ENCODE measurements around the gene PARP9. TPM values are rescaled to one million over a fixed set of nuclear protein-coding genes. Genes with fewer than 3 reads are reported as not detected.

The PARP9 gene
- total RNA-seq, 4 donors from 2014 or later = 24.2 to 35.8 (median 29.1) TPM

DNA sequence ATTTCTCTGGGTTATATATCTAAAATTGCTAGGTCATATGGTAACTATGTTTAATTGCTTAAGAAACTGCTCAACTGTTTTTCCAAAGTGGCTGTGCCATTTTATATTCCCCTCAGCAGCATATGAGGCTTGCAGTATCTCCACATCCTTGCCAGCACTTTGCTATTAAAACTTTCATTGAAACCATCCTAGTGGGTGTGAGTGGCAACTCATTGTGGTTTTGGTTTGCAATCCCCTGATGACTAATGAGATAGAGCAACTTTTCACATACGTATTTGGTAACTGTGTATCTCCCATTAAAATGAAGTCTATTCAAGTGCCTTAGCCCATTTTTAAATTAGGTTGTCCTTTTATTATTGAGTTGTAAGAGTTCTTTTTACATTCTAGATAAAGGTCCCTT lies 66.7 kb downstream of the PARP9 start:
- H3K4me1 ChIP-seq = peaks cover 0 to 20% (median 2%) of the 10 kb centered on the region in 4 donors
- H3K4me3 ChIP-seq = no peak overlapping the region
- no peaks in the 10 kb centered on the region for H3K9me3 ChIP-seq
- in situ Hi-C loops (cut with MboI; ENCODE audit: low pct_ligation_motif_present in 1 of 4, low pct_unique_long_range_greater_than_20kb in 1 of 4, low sequenced_read_pairs in 3 of 4) (no loop called here), intact Hi-C loops (cut with DNase I; ENCODE audit: low total_unique reads) (no loop called here)
- H3K36me3 ChIP-seq = peaks cover 0 to 22% (median 11%) of the 10 kb centered on the region in 4 donors
- H3K27ac ChIP-seq = no peak overlapping the region
- no peaks in the 10 kb centered on the region for H3K27me3 ChIP-seq
- TF ChIP-seq CTCF (IDR thresholded peaks at IDR 0.05) = no peak
- TF ChIP-seq EP300 (IDR thresholded peaks at IDR 0.05; ENCODE audit: low read depth) = no peak
- no peak for TF ChIP-seq POLR2A (IDR thresholded peaks at IDR 0.05)
- TF ChIP-seq POLR2AphosphoS5 (IDR thresholded peaks at IDR 0.05) = no peak
- no peak for DNase-seq
- WGBS, 2 donors (ENCODE audit: low coverage in 1 of 2) = 55 to 57% methylated on average over 1 of the region's 1 CpG

DNA sequence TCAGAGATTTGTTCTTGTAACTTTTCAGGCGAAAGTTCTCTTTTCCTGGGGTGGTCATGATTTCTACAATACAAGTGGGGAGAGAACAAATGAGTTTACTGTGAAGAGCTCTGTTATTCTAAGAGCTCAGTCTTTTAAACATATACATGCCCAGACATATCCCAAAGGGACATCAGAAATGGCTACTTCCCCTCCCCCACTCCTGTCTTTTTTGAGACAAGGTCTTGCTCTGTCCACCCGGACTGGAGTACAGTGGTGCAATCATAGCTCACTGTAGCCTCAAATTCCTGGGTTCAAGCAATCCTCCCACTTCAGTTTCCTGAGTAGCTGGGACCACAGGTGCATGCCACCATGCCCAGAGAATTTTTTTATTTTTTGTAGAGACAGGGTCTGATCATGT lies 67.6 kb downstream of the PARP9 start:
- intact Hi-C loops (cut with DNase I; ENCODE audit: low total_unique reads) = no loop called here
- in situ Hi-C loops (cut with MboI; ENCODE audit: low pct_ligation_motif_present in 1 of 4, low pct_unique_long_range_greater_than_20kb in 1 of 4, low sequenced_read_pairs in 3 of 4) = no loop called here
- 92 to 100% methylated on average over 1 to 2 of the region's 2 CpGs for WGBS, 2 donors (ENCODE audit: low coverage in 1 of 2)
- H3K4me1 ChIP-seq = peaks cover 0 to 11% (median under 1%) of the 10 kb centered on the region in 4 donors
- H3K9me3 ChIP-seq = no peaks in the 10 kb centered on the region
- no peak for DNase-seq
- no peaks in the 10 kb centered on the region for H3K27me3 ChIP-seq
- H3K36me3 ChIP-seq = peaks cover 0 to 22% (median 11%) of the 10 kb centered on the region in 4 donors
- TF ChIP-seq EP300 (IDR thresholded peaks at IDR 0.05; ENCODE audit: low read depth) (no peak), POLR2AphosphoS5 (IDR thresholded peaks at IDR 0.05) (no peak), POLR2A (IDR thresholded peaks at IDR 0.05) (no peak), CTCF (IDR thresholded peaks at IDR 0.05) (no peak)
- H3K27ac ChIP-seq = no peak overlapping the region
- H3K4me3 ChIP-seq = no peak overlapping the region

DNA sequence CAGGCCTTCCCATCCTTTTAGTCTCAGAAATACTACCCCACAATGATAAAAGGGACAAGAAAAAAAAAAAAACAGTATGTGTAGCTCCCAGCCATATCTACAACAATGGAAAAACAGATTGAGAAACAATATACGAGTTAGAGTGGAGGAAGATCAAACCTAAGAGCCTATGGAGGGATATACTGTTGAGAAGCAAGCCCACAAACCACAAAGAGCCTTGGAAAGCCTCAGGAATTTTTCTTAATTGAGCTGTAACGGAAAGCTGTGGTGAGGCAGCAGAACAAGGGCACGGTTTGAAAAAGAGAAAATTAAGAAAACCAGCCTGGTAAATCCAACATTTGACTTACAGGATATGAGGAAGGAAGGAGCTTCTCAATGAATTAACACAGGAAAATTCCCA lies 70.8 kb downstream of the PARP9 start:
- Histone ChIP-seq H3K9me3 (no peaks in the 10 kb centered on the region), H3K27ac (no peak overlapping the region), H3K36me3 (peaks cover 0 to 22% (median 11%) of the 10 kb centered on the region in 4 donors), H3K4me3 (no peak overlapping the region), H3K27me3 (no peaks in the 10 kb centered on the region), H3K4me1 (peaks cover 0 to 9% (median 0%) of the 10 kb centered on the region in 4 donors)
- DNase-seq = no peak
- in situ Hi-C loops (cut with MboI; ENCODE audit: low pct_ligation_motif_present in 1 of 4, low pct_unique_long_range_greater_than_20kb in 1 of 4, low sequenced_read_pairs in 3 of 4) (no loop called here), intact Hi-C loops (cut with DNase I; ENCODE audit: low total_unique reads) (no loop called here)
- 83 to 91% methylated on average over 3 of the region's 3 CpGs for WGBS, 2 donors (ENCODE audit: low coverage in 1 of 2)
- no peak for TF ChIP-seq POLR2AphosphoS5 (IDR thresholded peaks at IDR 0.05)
- TF ChIP-seq EP300 (IDR thresholded peaks at IDR 0.05; ENCODE audit: low read depth) = no peak
- TF ChIP-seq POLR2A (IDR thresholded peaks at IDR 0.05) = no peak
- TF ChIP-seq CTCF (IDR thresholded peaks at IDR 0.05) = no peak

DNA sequence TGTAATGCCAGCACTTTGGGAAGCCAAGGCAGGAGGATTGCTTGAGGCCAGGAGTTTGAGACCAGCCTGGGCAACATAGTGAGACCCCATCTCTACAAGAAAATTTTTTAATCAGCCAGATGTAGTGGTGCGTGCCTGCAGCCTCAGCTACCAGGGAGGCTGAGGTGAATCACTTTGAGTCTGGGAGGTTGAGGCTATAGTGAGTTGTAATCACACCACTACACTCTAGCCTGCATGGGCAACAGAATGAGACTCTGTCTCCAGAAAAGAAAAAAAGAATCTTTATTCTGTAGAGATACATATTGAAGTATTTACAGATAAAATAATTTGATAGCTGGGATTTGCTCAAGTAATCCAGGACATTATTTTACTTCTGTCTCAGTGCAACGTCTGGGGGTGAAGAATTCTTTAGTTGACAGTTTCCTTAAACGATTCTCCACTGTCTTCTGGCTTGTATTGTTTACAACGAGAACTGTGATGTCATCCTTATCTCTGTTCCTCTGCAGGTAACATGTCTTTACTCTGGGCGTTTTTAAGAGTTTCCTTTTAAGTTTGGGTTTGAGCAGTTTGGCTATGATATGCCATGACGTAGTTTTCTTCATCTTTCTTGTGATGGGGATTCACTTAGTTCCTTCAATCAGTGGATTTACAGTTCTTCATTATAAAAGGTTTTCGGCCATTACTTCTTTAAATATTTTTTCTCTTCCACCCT lies 75.7 kb downstream of the PARP9 start:
- Histone ChIP-seq H3K9me3 (no peaks in the 10 kb centered on the region), H3K4me3 (no peak overlapping the region), H3K27me3 (no peaks in the 10 kb centered on the region), H3K36me3 (peaks cover 0 to 3% (median under 1%) of the 10 kb centered on the region in 4 donors), H3K27ac (no peak overlapping the region), H3K4me1 (peaks cover 0 to 1% (median 0%) of the 10 kb centered on the region in 4 donors)
- DNase-seq = no peak
- TF ChIP-seq POLR2AphosphoS5 (IDR thresholded peaks at IDR 0.05) (no peak), CTCF (IDR thresholded peaks at IDR 0.05) (no peak), POLR2A (IDR thresholded peaks at IDR 0.05) (no peak), EP300 (IDR thresholded peaks at IDR 0.05; ENCODE audit: low read depth) (no peak)
- in situ Hi-C loops (cut with MboI; ENCODE audit: low pct_ligation_motif_present in 1 of 4, low pct_unique_long_range_greater_than_20kb in 1 of 4, low sequenced_read_pairs in 3 of 4) = no loop called here
- WGBS, 2 donors (ENCODE audit: low coverage in 1 of 2) = 62 to 72% methylated on average over 6 to 7 of the region's 7 CpGs
- intact Hi-C loops (cut with DNase I; ENCODE audit: low total_unique reads) = no loop called here
